GM18907 (cell line): ENCODE results near the gene RFFL.
A peak's percentile ranks its signal among the peaks of the same experiment; 100 is the strongest.
"Not testable (repeated sequence)": the region's sequence is repeated elsewhere in the genome, so short reads cannot be mapped to it uniquely, and the experiment has no call there.

Experiments
- ATAC-seq: cut with Tn5 transposase; IDR thresholded peaks from one replicate; pipeline ENCODE4 v1.9.1; 2021; ENCODE audit warnings: mild to moderate bottlenecking, moderate library complexity; ENCODE audit not compliant: unreplicated experiment

RFFL gene

GRCh38 chr17:35011671-35012216, 51.8 kb downstream of the RFFL start:
- ATAC-seq = no peak

- no peak for ATAC-seq
Observed at GRCh38 chr17:35010093-35010492, 53.4 kb downstream of the RFFL start.

- ATAC-seq = no peak
Observed at GRCh38 chr17:35006961-35007360, 56.5 kb downstream of the RFFL start.

GRCh38 chr17:35006345-35006744, 57.2 kb downstream of the RFFL start:
- no peak for ATAC-seq

- ATAC-seq = no peak
Observed at GRCh38 chr17:35003778-35004177, 59.7 kb downstream of the RFFL start.

- ATAC-seq = no peak
Observed at GRCh38 chr17:35002876-35003551, 60.5 kb downstream of the RFFL start.

GRCh38 chr17:35001549-35001948, 62.0 kb downstream of the RFFL start:
- no peak for ATAC-seq

- not testable (repeated sequence) for ATAC-seq
Observed at GRCh38 chr17:35000965-35001364, 62.5 kb downstream of the RFFL start.

GRCh38 chr17:34999456-34999855, 64.1 kb downstream of the RFFL start:
- no peak for ATAC-seq

- peak; percentile 61 for ATAC-seq
Observed at GRCh38 chr17:34998205-34998604, 65.3 kb downstream of the RFFL start.

GRCh38 chr17:34997355-34997862, 66.1 kb downstream of the RFFL start:
- no peak for ATAC-seq

GRCh38 chr17:34996422-34997285, 66.9 kb downstream of the RFFL start:
- ATAC-seq = no peak

GRCh38 chr17:34993031-34993430, 70.5 kb downstream of the RFFL start:
- no peak for ATAC-seq

GRCh38 chr17:34991606-34992005, 71.9 kb downstream of the RFFL start:
- no peak for ATAC-seq

- ATAC-seq = no peak
Observed at GRCh38 chr17:34990921-34991365, 72.6 kb downstream of the RFFL start.

GRCh38 chr17:34989473-34989872, 74.0 kb downstream of the RFFL start:
- ATAC-seq = no peak

- ATAC-seq = no peak
Observed at GRCh38 chr17:34988644-34989043, 74.9 kb downstream of the RFFL start.

GRCh38 chr17:34987232-34987631, 76.3 kb downstream of the RFFL start:
- ATAC-seq = no peak

GRCh38 chr17:34981538-34982241, 81.8 kb downstream of the RFFL start:
- ATAC-seq = no peak

- peak; percentile 86 for ATAC-seq
Observed at GRCh38 chr17:34980681-34981537, 82.6 kb downstream of the RFFL start.
